Measurements from ENCODE around the gene CLDN15.

The CLDN15 gene

DNA sequence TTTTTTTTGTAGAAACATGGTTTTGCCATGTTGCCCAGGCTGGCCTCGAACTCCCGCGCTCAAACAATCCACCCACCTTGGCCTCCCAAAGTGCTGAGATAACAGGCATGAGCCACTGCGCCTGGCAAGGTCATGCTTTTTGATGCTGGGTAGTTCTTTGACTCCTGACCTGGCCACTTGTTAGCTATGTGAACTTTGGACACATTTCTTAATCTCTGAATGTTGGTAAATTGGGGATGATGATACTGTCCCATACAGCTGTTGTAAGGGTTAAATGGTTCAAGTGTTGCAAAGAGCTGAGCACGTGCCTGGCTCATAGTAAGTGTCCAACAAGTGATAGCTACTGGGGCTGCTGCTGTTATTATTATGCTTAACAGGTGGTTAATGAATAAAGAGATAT, 17.3 kb downstream of the CLDN15 start:
- H3K36me3 ChIP-seq: peaks cover 34% of the 10 kb centered on the region
- TF ChIP-seq, protein P1, sequence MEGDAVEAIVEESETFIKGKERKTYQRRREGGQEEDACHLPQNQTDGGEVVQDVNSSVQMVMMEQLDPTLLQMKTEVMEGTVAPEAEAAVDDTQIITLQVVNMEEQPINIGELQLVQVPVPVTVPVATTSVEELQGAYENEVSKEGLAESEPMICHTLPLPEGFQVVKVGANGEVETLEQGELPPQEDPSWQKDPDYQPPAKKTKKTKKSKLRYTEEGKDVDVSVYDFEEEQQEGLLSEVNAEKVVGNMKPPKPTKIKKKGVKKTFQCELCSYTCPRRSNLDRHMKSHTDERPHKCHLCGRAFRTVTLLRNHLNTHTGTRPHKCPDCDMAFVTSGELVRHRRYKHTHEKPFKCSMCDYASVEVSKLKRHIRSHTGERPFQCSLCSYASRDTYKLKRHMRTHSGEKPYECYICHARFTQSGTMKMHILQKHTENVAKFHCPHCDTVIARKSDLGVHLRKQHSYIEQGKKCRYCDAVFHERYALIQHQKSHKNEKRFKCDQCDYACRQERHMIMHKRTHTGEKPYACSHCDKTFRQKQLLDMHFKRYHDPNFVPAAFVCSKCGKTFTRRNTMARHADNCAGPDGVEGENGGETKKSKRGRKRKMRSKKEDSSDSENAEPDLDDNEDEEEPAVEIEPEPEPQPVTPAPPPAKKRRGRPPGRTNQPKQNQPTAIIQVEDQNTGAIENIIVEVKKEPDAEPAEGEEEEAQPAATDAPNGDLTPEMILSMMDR (IDR thresholded peaks at IDR 0.05): no peak
- H3K27ac ChIP-seq: no peak overlapping the region
- H3K4me3 ChIP-seq (ENCODE audit: low read depth in 1 of 2, low read length in 1 of 2): no peak overlapping the region
- no peaks in the 10 kb centered on the region for H3K9me3 ChIP-seq
- H3K4me1 ChIP-seq (ENCODE audit: control insufficient read depth in 1 of 2, insufficient read depth in 1 of 2, low read depth in 1 of 2, low read length in 1 of 2): peaks cover 19 to 23% of the 10 kb centered on the region in 2 experiments
- H3K27me3 ChIP-seq: no peaks in the 10 kb centered on the region

DNA sequence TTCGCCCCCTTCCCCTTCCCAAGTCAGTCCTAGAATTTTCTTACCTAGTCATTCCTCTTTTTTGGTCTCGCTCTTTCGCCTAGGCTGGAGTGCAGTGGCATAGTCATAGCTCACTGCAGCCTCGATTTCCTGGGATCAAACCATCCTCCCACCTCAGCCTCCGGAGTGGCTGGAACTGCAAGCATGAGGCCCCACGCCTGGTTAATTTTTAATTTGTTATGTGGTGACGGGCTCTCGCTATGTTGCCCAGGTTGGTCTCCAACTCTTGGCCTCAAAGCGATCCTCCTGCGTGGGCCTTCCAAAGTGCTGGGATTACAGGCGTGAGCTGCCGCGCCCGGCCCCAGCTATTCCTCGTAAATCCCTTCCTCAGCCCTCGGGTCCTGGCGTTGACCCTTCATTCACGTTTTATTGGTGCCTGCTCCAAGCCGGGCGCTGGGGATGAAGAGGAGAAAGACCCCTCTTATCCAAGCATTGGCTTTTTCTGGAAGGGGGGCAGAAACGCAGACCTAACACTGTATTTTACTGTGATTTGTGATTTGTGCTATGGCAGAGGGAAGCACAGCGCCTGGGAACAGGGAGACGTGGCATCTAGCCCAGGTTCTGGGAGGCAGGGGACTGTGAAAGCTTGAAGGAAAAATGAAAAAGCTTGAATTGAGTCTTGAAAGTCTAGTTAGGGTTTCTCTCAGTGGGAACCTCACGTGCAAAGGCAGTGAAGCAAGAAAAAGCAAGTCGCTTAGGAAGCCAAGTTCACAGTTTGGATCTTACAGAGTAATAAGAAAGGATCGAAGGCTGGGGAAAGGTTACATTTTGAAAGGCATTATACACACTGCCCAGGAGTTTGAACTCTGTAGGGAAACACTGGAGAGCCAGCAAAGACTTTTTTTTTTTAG, 19.1 kb downstream of the CLDN15 start:
- Histone ChIP-seq H3K27ac (peak overlapping the region; percentile 93), H3K36me3 (peaks cover 19% of the 10 kb centered on the region), H3K9me3 (no peaks in the 10 kb centered on the region), H3K27me3 (no peaks in the 10 kb centered on the region), H3K4me3 (ENCODE audit: low read depth in 1 of 2, low read length in 1 of 2) (peak overlapping the region; percentile 88 to 100), H3K4me1 (ENCODE audit: control insufficient read depth in 1 of 2, insufficient read depth in 1 of 2, low read depth in 1 of 2, low read length in 1 of 2) (peaks cover 19 to 23% of the 10 kb centered on the region in 2 experiments)
- TF ChIP-seq, protein P1 (IDR thresholded peaks at IDR 0.05): no peak

DNA sequence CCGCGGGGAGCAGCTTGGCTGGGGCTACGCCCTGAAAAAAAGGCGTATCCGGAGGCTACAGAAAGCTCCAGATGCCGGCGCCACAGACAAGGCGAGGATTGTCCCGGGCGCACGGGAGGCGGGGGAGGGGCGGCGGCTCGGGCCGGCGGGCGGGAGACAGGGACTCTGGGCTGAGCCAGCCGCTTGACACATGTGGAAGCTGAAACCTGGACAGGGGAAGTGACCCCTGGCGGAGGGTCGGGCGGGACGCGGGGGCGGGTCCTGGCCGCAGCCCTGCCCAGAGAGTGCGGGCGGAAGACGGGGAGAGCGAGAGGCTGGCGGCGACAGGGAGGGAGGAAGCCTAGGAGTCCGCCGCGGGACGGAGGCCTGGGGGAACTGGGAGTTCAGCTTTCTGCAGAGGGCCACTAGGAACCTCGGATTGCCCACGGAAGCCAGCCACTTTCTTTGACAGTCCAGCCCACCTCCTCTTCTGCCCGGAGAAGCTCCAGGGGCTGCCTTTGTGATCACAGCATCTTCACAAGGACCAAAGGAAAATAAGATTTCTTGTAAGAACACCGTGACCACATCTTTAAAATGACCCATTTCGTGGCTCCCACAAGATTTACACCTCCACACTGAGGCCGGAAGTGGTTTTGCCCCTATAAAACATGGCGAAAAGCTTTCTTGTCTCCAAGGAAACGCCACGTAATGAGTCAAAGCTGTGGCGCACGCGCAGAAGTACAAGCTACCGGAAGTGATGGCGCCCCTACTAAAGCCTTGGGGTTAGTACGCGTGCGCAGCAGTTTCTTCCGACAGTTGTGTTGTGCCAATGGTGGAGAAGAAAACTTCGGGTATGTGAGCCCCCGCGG, 20.0 kb downstream of the CLDN15 start, which contains the start of the genes PLOD3 and ZNHIT1:
TSS of gene PLOD3 (minus strand) at position 194 of the 848 bp plus-strand sequence. CDS start 307 bp downstream, outside the sequence.
TSS of gene ZNHIT1 (plus strand) at position 778 of the 848 bp plus-strand sequence. CDS start at position 809, 31 bp downstream.
- TF ChIP-seq, protein P1 (IDR thresholded peaks at IDR 0.05): peak; percentile 56
- Histone ChIP-seq H3K4me3 (ENCODE audit: low read depth in 1 of 2, low read length in 1 of 2) (peak within 1 kb of the TSS; percentile 88 to 100), H3K27ac (peak within 1 kb of the TSS; percentile 93), H3K27me3 (no peaks in the 10 kb centered on the region), H3K36me3 (peaks cover 11% of the 10 kb centered on the region), H3K9me3 (no peaks in the 10 kb centered on the region), H3K4me1 (ENCODE audit: control insufficient read depth in 1 of 2, insufficient read depth in 1 of 2, low read depth in 1 of 2, low read length in 1 of 2) (peaks cover 19 to 23% of the 10 kb centered on the region in 2 experiments)

DNA sequence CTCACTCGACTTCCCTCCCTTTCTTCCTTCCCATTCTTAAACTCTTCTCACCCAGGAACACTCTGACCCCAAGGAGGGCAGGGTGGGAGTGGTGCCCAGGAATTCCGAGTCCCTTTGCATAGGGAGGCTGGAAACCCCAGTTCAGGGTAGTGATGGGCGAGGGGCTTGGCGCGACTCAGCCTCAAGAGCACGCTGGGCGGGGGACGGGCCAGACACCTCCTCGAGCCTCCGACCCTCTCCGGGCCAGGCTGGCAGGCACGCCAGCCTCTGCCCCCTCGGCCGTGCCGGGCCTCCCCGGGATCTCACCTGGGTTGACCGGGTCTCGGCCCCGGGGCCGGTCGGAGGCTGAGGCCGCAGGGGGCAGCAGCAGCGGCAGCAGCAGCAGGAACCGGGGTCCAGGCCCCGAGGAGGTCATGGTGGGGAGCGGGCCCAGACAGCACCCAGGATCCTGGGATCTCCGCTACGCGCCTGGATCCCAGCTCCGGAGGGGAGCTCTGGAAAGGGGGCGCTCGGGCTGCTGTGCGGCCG, 20.7 kb downstream of the CLDN15 start:
- no peaks in the 10 kb centered on the region for H3K9me3 ChIP-seq
- H3K27me3 ChIP-seq: no peaks in the 10 kb centered on the region
- TF ChIP-seq, protein P1 (IDR thresholded peaks at IDR 0.05): no peak
- H3K4me1 ChIP-seq (ENCODE audit: control insufficient read depth in 1 of 2, insufficient read depth in 1 of 2, low read depth in 1 of 2, low read length in 1 of 2): peaks cover 19 to 23% of the 10 kb centered on the region in 2 experiments
- H3K36me3 ChIP-seq: peaks cover 11% of the 10 kb centered on the region
- H3K4me3 ChIP-seq (ENCODE audit: low read depth in 1 of 2, low read length in 1 of 2): peak overlapping the region; percentile 88 to 100
- H3K27ac ChIP-seq: peak overlapping the region; percentile 93
